Calu3 (cell line): ENCODE measurements around the gene PECR. TPM values are rescaled to one million over a fixed set of nuclear protein-coding genes. Genes with fewer than 3 reads are reported as not detected.

Experiments
- BruUV-seq: library from RNA; stranded (reverse); fragments of 400-500 nt; replicated peaks from 2 replicates; lab custom pipeline; 2021; lab: Mats Ljungman, UMichigan
- CTCF ChIA-PET: fragments of 300-600 bp; sonication (Branson Sonifier 250); formaldehyde crosslinking; loops from one replicate; lab custom pipeline; 2022; ENCODE audit warnings: antibody characterized with exemption; lab: Charles Lee
- DNase-seq: peaks from one replicate; pipeline ENCODE4 v3.0.0; 2022
- H3K27ac Mint-ChIP-seq: one replicate; pipeline ENCODE4 v1.8.0; 2022; ENCODE audit warnings: mixed read lengths; ENCODE audit not compliant: unreplicated experiment
- H3K27me3 Mint-ChIP-seq: one replicate; pipeline ENCODE4 v1.8.0; 2022; ENCODE audit warnings: mixed read lengths; ENCODE audit not compliant: unreplicated experiment
- H3K36me3 Mint-ChIP-seq: one replicate; pipeline ENCODE4 v1.8.0; 2022; ENCODE audit warnings: mild to moderate bottlenecking, moderate library complexity, mixed read lengths; ENCODE audit not compliant: insufficient read depth, unreplicated experiment
- H3K4me1 Mint-ChIP-seq: one replicate; pipeline ENCODE4 v1.8.0; 2022; ENCODE audit warnings: mild to moderate bottlenecking, low read depth, mixed read lengths; ENCODE audit not compliant: unreplicated experiment
- H3K4me3 Mint-ChIP-seq: one replicate; pipeline ENCODE4 v1.8.0; 2022; ENCODE audit warnings: mild to moderate bottlenecking, low read depth, moderate library complexity, mixed read lengths; ENCODE audit not compliant: unreplicated experiment
- H3K9me3 Mint-ChIP-seq: one replicate; pipeline ENCODE4 v1.8.0; 2022; ENCODE audit warnings: low read depth, mixed read lengths; ENCODE audit not compliant: unreplicated experiment
- intact Hi-C: fragments of 100-400 bp; cut with micrococcal nuclease; formaldehyde crosslinking; loops from one replicate; pipeline ENCODE4 v1.10.0; 2022; ENCODE audit not compliant: unreplicated experiment
- total RNA-seq: library from RNA; stranded (reverse); gene quantifications from 2 replicates; pipeline ENCODE4 v1.2.3, GENCODE V29; 2022
- TF ChIP-seq, protein P1 (sequence below): fragments of 200-600 bp; IDR thresholded peaks from one replicate; pipeline ENCODE4 v1.8.0; 2022; ENCODE audit warnings: antibody characterized with exemption; ENCODE audit not compliant: unreplicated experiment

PECR gene
- total RNA-seq, 1 experiment from 2014 or later = 40.7 TPM

DNA sequence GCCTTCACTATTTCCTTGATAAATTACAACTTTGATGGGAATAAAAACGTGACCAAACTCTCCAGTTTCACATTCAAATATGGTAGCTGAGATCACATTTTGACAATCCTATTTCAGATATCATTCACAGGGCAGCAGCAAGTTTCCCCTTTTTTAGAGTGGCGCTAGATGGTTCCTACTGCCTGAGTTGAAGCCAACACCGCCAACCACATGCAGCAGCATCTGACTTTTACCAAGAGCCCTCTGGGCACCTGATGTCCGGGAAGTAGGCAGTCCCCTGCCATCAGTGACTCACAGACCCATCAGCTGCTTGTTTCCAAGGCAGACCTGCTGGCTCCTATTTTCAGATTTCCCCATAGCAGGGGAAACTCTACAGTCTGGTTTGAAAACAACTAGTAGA lies 64.2 kb downstream of the PECR start:
- Mint-ChIP-seq H3K9me3 (no peaks in the 10 kb centered on the region), H3K27ac (no peak overlapping the region), H3K27me3 (no peaks in the 10 kb centered on the region), H3K36me3 (peaks cover 13% of the 10 kb centered on the region), H3K4me3 (no peak overlapping the region), H3K4me1 (peaks cover 3% of the 10 kb centered on the region)
- intact Hi-C loops = no loop called here
- CTCF ChIA-PET = no interaction called here
- BruUV-seq = no TSS peak
- DNase-seq = no peak
- TF ChIP-seq, protein P1, sequence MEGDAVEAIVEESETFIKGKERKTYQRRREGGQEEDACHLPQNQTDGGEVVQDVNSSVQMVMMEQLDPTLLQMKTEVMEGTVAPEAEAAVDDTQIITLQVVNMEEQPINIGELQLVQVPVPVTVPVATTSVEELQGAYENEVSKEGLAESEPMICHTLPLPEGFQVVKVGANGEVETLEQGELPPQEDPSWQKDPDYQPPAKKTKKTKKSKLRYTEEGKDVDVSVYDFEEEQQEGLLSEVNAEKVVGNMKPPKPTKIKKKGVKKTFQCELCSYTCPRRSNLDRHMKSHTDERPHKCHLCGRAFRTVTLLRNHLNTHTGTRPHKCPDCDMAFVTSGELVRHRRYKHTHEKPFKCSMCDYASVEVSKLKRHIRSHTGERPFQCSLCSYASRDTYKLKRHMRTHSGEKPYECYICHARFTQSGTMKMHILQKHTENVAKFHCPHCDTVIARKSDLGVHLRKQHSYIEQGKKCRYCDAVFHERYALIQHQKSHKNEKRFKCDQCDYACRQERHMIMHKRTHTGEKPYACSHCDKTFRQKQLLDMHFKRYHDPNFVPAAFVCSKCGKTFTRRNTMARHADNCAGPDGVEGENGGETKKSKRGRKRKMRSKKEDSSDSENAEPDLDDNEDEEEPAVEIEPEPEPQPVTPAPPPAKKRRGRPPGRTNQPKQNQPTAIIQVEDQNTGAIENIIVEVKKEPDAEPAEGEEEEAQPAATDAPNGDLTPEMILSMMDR = no peak

DNA sequence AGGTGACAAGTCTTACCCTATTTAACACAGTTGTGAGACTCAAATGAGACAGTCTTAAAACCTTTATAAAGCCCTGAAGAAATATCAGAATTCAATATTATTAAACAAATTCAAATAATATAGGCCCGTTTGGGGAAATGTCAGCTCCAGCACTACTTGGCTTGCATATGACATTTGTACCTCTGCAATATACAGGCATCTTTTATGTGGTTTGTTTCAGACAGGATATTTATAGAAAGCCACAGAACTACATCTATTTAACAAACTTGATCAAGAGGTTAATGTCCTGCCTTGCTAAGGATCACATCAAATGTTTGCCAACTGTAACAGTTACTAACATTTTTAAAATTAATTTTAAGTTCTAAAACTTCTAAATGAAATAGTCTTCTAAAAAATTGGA lies 65.0 kb downstream of the PECR start:
- intact Hi-C loops = no loop called here
- H3K36me3 Mint-ChIP-seq = peaks cover 18% of the 10 kb centered on the region
- H3K27ac Mint-ChIP-seq = no peak overlapping the region
- no peak overlapping the region for H3K4me3 Mint-ChIP-seq
- H3K9me3 Mint-ChIP-seq = no peaks in the 10 kb centered on the region
- DNase-seq = no peak
- BruUV-seq = no TSS peak
- TF ChIP-seq, protein P1 = no peak
- no peaks in the 10 kb centered on the region for H3K27me3 Mint-ChIP-seq
- H3K4me1 Mint-ChIP-seq = peaks cover 8% of the 10 kb centered on the region
- CTCF ChIA-PET = interaction anchor here (1.2 kb wide), 1 partner anchor 17 kb away, joined by 3 read pairs; no protein-coding TSS in a partner anchor

DNA sequence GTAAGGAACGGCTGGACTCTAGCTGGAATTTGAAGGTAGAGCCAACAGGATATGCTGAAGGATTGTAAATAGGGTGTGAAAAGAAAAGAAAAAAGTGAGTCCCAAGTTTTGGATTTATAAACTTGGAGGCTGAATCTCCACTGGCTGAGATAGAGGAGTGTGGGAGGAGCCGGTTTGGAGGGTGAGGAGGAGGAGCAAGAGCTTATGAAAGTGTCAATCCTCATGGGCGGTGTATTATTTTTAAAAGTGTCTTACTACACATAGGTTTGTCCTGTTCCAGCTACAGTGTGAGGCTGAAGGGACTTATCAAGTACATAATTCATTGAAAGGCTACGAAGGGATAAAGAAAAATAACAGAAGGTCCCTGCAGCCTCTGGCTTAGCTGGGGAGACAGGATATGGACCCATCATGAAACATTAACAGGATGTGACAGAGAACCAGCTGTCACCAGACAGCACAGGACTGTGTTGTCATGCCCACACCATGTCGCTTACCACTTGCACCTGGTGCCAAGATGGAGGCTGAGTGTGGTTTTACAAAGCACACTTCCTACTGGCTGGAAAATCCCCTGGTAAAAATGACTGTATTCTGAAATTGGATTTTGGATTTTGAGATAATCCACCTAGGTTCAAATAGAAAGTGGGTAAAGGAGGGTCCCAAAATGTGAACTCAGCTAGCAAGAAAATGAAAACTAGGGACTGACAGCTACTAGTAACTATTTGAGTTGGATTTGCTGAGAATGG lies 65.7 kb downstream of the PECR start:
- peaks cover 23% of the 10 kb centered on the region for H3K36me3 Mint-ChIP-seq
- CTCF ChIA-PET = interaction anchor here (0.6 to 1.2 kb wide), 2 partner anchors 18 to 238 kb away, joined by 3 to 4 read pairs; no protein-coding TSS in a partner anchor
- no peak overlapping the region for H3K4me3 Mint-ChIP-seq
- H3K27me3 Mint-ChIP-seq = no peaks in the 10 kb centered on the region
- TF ChIP-seq, protein P1 = no peak
- DNase-seq = no peak
- H3K27ac Mint-ChIP-seq = no peak overlapping the region
- intact Hi-C loops = no loop called here
- H3K4me1 Mint-ChIP-seq = peaks cover 14% of the 10 kb centered on the region
- no peaks in the 10 kb centered on the region for H3K9me3 Mint-ChIP-seq
- BruUV-seq = no TSS peak

DNA sequence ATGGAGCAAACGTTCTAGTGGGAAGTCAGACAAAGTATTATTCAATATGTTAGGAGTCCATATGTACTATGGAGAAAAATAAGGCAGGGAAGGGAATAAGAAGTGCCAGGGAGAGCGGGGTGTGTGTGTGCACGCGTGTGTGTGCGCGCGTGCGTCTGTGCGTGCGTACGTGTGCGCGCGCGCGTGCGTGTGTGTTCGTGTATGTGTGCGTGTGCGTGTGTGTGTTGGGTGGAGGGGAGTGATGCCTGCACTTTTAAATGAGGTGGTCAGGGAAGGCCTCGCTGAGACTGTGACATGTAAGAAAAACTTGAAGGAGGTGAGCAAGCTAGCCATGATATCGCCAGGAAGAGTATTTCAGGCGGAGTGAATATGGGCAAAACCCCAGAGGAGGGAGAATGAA lies 66.6 kb downstream of the PECR start:
- no TSS peak for BruUV-seq
- Mint-ChIP-seq H3K27me3 (no peaks in the 10 kb centered on the region), H3K36me3 (peaks cover 23% of the 10 kb centered on the region), H3K27ac (no peak overlapping the region), H3K4me1 (peaks cover 14% of the 10 kb centered on the region), H3K9me3 (no peaks in the 10 kb centered on the region), H3K4me3 (no peak overlapping the region)
- intact Hi-C loops = loop anchor here (5.0 kb wide), 1 partner anchor 43 kb away; no protein-coding TSS in a partner anchor
- no peak for DNase-seq
- TF ChIP-seq, protein P1 = no peak
- CTCF ChIA-PET = no interaction called here
